Measurements from ENCODE around the gene CYP2D6. TPM values are rescaled to one million over a fixed set of nuclear protein-coding genes. Genes with fewer than 3 reads are reported as not detected.

CYP2D6 gene
- total RNA-seq, 1 experiment from 2014 or later: 2.0 TPM

GRCh38 chr22:42078469-42079318 lies 51.9 kb downstream of the CYP2D6 start:
- H3K27ac Mint-ChIP-seq (ENCODE audit: low read depth, unreplicated experiment): peak overlapping the region; percentile 99
- intact Hi-C loops (cut with micrococcal nuclease): no loop called here
- no peaks in the 10 kb centered on the region for H3K4me1 Mint-ChIP-seq (ENCODE audit: insufficient read depth, unreplicated experiment)
- ChIA-PET POLR2A (interaction anchor here (0.6 to 4.1 kb wide), 14 partner anchors 8 to 412 kb away, joined by 3 to 142 read pairs (median 6); partner anchors contain the start of genes CCDC134, CENPM, NAGA and NDUFA6), CTCF (interaction anchor here (0.6 to 1.3 kb wide), 4 partner anchors 61 to 467 kb away, joined by 3 to 4 read pairs (median 4); no protein-coding TSS in a partner anchor)
- TSS peak; percentile 92 for BruUV-seq (replicated peaks)
- no peak for DNase-seq (ENCODE audit: unreplicated experiment)
- H3K27me3 Mint-ChIP-seq (ENCODE audit: insufficient read depth, unreplicated experiment): no peaks in the 10 kb centered on the region
- peaks cover 16% of the 10 kb centered on the region for H3K36me3 Mint-ChIP-seq (ENCODE audit: insufficient read depth, unreplicated experiment)
- H3K4me3 Mint-ChIP-seq (ENCODE audit: unreplicated experiment): peak overlapping the region; percentile 92
- no peaks in the 10 kb centered on the region for H3K9me3 Mint-ChIP-seq (ENCODE audit: unreplicated experiment)
- TF ChIP-seq, protein P1, sequence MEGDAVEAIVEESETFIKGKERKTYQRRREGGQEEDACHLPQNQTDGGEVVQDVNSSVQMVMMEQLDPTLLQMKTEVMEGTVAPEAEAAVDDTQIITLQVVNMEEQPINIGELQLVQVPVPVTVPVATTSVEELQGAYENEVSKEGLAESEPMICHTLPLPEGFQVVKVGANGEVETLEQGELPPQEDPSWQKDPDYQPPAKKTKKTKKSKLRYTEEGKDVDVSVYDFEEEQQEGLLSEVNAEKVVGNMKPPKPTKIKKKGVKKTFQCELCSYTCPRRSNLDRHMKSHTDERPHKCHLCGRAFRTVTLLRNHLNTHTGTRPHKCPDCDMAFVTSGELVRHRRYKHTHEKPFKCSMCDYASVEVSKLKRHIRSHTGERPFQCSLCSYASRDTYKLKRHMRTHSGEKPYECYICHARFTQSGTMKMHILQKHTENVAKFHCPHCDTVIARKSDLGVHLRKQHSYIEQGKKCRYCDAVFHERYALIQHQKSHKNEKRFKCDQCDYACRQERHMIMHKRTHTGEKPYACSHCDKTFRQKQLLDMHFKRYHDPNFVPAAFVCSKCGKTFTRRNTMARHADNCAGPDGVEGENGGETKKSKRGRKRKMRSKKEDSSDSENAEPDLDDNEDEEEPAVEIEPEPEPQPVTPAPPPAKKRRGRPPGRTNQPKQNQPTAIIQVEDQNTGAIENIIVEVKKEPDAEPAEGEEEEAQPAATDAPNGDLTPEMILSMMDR (IDR thresholded peaks at IDR 0.05; ENCODE audit: unreplicated experiment): no peak

- ChIA-PET POLR2A (interaction anchor here (1.3 to 4.1 kb wide), 3 partner anchors 7 to 131 kb away, joined by 3 to 142 read pairs (median 39); partner anchors contain the start of genes CENPM, NAGA and NDUFA6), CTCF (interaction anchor here (0.7 kb wide), 1 partner anchor 231 kb away, joined by 3 read pairs; no protein-coding TSS in a partner anchor)
- Mint-ChIP-seq H3K4me1 (ENCODE audit: insufficient read depth, unreplicated experiment) (no peaks in the 10 kb centered on the region), H3K27me3 (ENCODE audit: insufficient read depth, unreplicated experiment) (no peaks in the 10 kb centered on the region), H3K36me3 (ENCODE audit: insufficient read depth, unreplicated experiment) (peaks cover 13% of the 10 kb centered on the region), H3K9me3 (ENCODE audit: unreplicated experiment) (no peaks in the 10 kb centered on the region), H3K4me3 (ENCODE audit: unreplicated experiment) (peak overlapping the region; percentile 31), H3K27ac (ENCODE audit: low read depth, unreplicated experiment) (no peak overlapping the region)
- TF ChIP-seq, protein P1 (IDR thresholded peaks at IDR 0.05; ENCODE audit: unreplicated experiment): no peak
- DNase-seq (ENCODE audit: unreplicated experiment): no peak
- no TSS peak for BruUV-seq (replicated peaks)
- intact Hi-C loops (cut with micrococcal nuclease): no loop called here
These were observed 53.0 kb downstream of the CYP2D6 start for GRCh38 chr22:42077486-42078125.

- no TSS peak for BruUV-seq (replicated peaks)
- H3K27ac Mint-ChIP-seq (ENCODE audit: low read depth, unreplicated experiment): no peak overlapping the region
- no peaks in the 10 kb centered on the region for H3K9me3 Mint-ChIP-seq (ENCODE audit: unreplicated experiment)
- POLR2A ChIA-PET: no interaction called here
- peaks cover 9% of the 10 kb centered on the region for H3K36me3 Mint-ChIP-seq (ENCODE audit: insufficient read depth, unreplicated experiment)
- TF ChIP-seq, protein P1 (IDR thresholded peaks at IDR 0.05; ENCODE audit: unreplicated experiment): no peak
- no peak overlapping the region for H3K4me3 Mint-ChIP-seq (ENCODE audit: unreplicated experiment)
- DNase-seq (ENCODE audit: unreplicated experiment): no peak
- intact Hi-C loops (cut with micrococcal nuclease): no loop called here
- no peaks in the 10 kb centered on the region for H3K4me1 Mint-ChIP-seq (ENCODE audit: insufficient read depth, unreplicated experiment)
- CTCF ChIA-PET: interaction anchor here (0.7 to 2.6 kb wide), 2 partner anchors 14 to 231 kb away, joined by 3 to 7 read pairs; partner anchors contain the start of gene NDUFA6
- no peaks in the 10 kb centered on the region for H3K27me3 Mint-ChIP-seq (ENCODE audit: insufficient read depth, unreplicated experiment)
These were observed 53.7 kb downstream of the CYP2D6 start for GRCh38 chr22:42076764-42077485.

Other genes with a start within 250 kb of the CYP2D6 start
- gene SHISA8, start 215.7 kb downstream of the CYP2D6 start, total RNA-seq (2022): not detected in 2 replicates
- 0.12 TPM in 2 replicates for gene TNFRSF13C, start 204.0 kb downstream of the CYP2D6 start, total RNA-seq (2022)
- gene CENPM, start 183.7 kb downstream of the CYP2D6 start, total RNA-seq (2022): 9.1 and 21.1 TPM in 2 replicates
- gene SEPTIN3, start 161.4 kb downstream of the CYP2D6 start, total RNA-seq (2022): 0.21 and 0.29 TPM in 2 replicates
- 0.66 and 1.1 TPM in 2 replicates for gene WBP2NL, start 132.0 kb downstream of the CYP2D6 start, total RNA-seq (2022)
- 8.0 and 9.1 TPM in 2 replicates for gene NAGA, start 60.0 kb downstream of the CYP2D6 start, total RNA-seq (2022)
- 0.27 TPM in 1 of 2 replicates, not detected in the other for gene PHETA2, start 56.6 kb downstream of the CYP2D6 start, total RNA-seq (2022)
- 76.9 and 96.7 TPM in 2 replicates for gene SMDT1, start 51.1 kb downstream of the CYP2D6 start, total RNA-seq (2022)
- 74.9 and 80.4 TPM in 2 replicates for gene NDUFA6, start 40.0 kb downstream of the CYP2D6 start, total RNA-seq (2022)
- gene TCF20, start 139.8 kb upstream of the CYP2D6 start, total RNA-seq (2022): 44.7 and 56.4 TPM in 2 replicates

All from MCF 10A (cell line).